DMS53 (cell line): ENCODE data around the gene FCHSD1.
A peak's percentile ranks its signal among the peaks of the same experiment; 100 is the strongest.
"Not testable (repeated sequence)": the region's sequence is repeated elsewhere in the genome, so short reads cannot be mapped to it uniquely, and the experiment has no call there.

Experiments
- DNase-seq: peaks from one replicate; lab custom pipeline; 2025; lab: John Stamatoyannopoulos, UW

FCHSD1 gene

DNA sequence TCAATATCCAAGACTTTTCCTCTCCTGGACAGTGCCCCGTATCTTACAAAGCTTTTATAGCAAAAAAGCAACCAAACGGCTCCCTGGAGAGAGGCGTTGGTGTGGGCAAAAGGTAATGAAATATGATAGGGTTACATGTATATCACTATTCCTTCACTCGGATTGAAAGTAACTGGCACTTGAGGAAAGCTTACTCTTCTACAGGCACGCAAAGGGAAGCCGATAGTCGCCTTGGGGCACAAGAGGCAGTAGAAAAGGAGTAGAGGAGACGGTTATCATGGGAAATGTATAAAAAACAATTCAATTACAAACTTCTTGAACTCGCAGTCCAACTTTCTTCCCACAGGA lies 33.6 kb downstream of the FCHSD1 start:
- peak; percentile 45 for DNase-seq

DNA sequence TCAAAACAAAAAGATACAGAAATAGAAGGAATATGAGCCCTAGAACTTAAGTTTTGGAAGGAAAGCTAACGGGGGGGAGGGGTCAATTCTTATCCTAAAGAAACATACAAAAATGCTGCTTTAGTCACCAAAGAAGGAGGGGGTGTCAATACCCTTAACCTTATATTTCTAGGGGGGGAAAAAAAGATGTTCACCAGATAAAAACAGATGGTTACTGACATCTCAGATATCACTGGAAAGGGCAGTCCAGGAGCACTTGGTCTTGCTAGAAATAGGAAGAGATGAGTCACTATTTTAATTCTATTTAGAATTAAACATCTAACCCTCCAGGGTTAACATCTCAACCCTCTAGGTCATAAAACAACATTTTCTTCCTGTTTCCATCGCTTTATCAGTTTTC lies 34.1 kb downstream of the FCHSD1 start:
- no peak for DNase-seq

DNA sequence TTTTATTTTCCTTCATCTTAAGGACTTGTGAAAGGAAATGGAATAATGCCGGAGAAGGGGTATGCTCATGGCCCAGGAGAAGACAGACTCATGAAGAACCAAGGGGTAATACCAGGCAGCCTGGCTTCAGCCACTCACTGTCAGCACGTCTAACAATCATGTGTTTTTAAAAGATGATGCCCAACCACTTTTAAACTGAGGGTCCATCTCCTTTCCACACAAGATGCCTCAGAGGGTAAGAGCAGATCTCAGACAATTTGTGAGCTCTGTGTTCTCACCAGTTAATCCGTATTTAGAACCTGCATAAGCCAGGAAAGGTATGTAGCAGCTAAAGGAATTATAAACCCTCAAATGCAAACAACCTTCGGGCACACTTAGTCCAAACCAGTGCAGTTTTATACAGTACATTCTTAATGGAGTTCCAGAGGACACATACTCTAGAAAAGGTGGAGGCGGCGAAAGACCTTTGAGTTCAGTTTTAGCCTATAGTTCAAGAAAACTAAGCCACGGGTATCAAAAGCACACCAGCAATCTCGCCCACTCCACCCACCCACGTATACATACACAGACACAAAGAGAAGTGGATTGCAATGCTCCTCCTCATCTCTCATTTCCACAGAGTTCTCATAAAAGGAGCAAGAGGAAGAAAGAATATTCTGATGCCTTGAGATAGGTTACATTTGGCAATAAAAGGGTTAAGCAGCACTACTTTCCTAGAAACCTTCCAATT lies 35.1 kb downstream of the FCHSD1 start:
- DNase-seq: no peak

DNA sequence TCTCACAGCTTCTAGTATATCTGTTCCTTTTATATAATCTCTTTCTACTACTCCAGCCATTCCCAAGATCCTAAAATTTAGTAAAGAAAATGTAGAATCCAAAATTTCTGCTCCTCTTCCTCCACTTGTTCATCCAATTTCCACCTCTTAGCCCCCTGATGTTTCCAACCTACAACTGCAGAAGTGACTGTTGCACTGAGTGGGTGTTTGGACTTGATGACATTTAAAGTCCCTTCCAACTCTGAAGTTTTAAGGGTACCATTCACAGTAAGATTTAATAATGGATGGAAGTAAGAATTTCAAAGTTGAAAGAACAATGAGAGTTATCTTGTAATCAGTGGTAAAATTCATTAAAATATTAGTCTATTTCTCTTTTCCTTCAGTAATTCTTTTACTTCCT lies 37.9 kb downstream of the FCHSD1 start:
- DNase-seq: no peak

DNA sequence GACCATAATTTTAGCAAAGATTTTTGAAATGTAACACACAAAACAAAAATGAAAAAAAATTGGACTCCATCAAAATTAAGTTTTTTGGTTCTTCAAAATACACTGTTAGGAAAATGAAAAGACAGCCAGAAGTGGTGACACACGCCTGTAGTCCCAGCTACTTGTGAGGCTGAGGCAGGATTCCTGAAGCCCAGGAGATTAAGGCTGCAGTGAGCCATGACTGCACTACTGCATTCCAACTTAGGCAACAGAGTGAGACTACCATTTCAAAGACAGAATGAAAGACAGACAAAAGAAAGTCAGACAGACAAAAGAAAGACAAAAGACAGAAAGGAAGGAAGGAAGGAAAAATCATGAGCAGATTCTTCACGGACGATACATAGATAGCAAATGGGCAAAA lies 39.9 kb downstream of the FCHSD1 start:
- DNase-seq: no peak

DNA sequence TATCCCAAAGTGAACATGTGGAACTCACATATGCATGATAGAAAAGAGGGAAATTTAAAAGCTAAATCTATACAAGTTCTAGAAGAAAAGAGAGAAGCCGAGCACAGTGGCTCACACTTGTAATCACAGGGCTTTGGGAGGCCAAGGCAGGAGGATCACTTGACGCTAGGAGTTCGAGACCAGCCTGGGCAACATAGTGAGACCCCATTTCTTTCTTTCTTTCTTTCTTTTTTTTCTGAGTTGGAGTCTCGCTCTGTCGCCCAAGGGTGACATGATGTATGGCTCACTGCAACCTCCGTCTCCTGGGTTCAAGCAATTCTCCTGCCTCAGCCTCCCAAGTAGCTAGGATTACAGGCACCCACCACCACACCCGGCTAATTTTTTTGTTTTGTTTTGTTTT lies 41.3 kb downstream of the FCHSD1 start:
- DNase-seq: not testable (repeated sequence)

DNA sequence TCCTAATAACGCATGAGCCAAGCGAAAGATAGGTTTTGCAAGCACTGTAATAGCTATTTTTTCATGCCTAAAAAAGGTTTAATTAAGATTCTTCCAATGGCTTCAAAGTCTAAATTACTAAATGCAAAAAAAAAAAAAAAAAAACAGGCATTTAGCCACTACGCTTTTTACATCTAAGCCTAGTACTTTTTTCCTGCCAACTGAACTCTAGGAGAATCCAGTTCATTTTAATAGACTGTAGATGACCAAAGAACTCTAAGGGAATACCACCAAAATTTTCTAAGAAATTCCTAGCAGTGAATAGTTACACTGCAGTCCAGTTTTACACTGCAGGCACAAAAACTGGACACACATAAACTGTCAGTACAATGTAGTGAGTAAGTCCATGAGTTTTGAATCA lies 42.2 kb downstream of the FCHSD1 start:
- no peak for DNase-seq

DNA sequence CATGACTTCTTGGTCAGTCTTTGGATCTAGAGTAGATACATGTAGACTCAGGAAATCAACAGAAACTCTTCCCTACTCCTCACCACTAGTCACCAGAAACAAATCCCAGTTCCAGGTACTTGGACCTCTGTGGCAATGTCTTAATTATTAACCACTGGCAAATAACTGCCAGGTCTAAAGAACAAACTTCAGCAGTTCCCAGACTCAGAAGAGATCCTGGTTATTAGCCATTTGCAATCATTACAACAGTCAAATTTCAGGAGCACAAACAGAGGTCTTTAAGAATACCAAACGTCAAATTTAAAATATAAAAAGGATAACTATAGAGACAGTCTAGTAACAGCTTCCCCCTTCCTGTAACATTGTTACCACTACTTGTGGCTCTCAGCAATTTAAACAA lies 42.7 kb downstream of the FCHSD1 start:
- DNase-seq: peak; percentile 16

DNA sequence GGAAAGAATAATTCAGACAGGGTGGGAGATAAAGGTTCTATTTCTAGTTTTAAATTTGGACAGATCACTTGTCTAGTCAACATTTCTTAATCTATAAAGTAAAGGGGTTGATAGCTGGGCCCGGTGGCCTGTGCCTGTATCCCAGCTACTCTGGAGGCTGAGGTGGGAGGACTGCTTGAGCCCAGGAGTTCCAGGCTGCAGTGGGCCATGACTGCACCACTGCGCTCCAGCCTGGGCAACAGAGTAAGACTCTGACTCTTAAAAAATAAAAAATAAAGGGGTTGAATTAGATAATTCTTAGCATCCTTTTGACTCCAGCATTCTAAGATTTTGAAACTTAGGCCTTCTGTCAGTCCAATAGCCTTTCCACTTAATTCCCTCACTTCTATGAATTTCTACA lies 43.2 kb downstream of the FCHSD1 start:
- DNase-seq: no peak

DNA sequence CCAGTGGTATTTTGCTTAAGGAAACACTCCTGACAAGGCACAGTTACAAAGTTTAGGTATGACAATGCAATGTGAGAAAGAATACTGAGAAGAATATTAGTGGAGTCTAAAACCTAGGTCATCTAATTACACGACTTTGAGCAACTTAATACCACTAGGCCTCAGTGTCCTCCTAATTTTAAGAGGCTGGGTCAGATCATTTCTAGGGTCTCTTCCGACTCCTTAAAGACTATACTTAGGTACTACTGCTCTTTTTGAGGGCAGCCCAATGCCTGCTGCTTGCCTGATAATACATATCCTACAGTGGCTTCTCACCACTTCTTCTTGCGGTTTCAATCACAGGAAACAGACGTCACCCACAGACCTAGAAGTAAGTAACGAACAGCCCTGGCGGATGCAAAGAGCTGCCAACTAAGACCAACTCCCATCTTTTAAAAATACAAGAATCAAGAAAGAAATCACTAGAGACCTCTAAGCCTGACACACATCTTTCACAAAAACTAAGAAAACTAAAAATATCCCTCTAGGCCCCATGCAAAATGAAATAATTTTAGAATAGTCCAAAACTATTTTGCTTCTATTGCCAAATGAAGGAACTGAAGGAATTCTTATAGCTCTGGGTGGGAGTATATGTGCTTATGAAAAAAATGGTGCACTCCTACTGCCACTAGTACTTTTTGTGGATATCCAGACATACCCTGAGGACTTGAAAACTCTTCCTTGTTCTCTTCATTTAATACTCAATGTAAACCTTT lies 45.5 kb downstream of the FCHSD1 start:
- DNase-seq: no peak

DNA sequence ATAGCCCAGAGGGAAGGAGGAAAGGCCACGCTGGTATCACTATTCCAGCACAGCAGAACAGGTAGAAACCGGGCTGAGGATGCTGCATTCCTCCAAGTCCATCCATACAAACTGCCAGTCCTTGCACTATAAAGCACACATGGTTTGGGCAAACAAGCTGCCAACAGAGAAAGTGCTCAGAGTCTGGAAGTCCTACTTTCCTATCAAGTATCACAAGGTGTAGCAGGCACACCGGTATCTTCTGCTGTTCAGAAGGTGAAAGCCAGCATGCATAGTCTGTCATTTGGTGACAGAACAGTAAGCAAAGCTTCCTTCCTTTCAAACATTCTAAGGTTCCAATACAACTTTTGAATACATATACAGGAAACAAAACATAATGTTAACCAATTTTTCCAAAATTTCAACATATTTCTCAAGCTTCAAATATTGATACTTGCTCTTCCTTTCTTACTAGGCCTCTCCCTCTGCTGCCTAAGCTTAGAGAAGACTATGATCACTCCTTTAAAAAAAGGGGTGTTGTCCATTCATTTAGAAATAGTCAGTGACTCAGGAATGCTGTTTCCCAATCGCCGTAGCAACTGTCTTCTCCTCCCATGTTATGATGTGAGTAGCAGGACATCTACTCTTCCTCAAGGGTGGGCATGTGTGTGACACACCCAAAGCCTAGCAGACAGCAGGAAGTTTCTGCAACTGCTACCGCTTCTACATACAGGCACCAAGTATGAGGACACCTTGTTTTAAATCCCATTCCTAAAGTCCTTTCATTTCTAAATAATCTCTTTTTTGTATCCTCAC lies 47.1 kb downstream of the FCHSD1 start:
- DNase-seq: peak; percentile 58

DNA sequence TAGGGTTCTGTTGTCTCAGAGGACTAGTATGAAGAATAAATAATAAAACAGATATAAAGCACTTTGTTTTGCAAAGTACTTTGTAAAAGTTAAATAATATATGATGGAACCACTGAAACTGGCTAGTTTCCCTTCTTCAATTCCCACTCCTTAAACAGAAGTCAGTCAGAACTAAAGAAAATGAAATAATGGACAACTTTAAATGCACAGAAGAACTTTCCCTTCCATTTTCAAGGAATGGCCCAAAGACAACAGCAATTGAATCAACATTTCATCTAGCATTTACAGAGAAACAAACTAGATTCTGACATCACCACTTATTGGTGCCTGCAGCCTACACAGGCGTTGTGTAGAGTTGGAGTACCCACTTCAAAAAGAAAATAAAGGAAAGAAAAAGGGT lies 48.6 kb downstream of the FCHSD1 start:
- no peak for DNase-seq

DNA sequence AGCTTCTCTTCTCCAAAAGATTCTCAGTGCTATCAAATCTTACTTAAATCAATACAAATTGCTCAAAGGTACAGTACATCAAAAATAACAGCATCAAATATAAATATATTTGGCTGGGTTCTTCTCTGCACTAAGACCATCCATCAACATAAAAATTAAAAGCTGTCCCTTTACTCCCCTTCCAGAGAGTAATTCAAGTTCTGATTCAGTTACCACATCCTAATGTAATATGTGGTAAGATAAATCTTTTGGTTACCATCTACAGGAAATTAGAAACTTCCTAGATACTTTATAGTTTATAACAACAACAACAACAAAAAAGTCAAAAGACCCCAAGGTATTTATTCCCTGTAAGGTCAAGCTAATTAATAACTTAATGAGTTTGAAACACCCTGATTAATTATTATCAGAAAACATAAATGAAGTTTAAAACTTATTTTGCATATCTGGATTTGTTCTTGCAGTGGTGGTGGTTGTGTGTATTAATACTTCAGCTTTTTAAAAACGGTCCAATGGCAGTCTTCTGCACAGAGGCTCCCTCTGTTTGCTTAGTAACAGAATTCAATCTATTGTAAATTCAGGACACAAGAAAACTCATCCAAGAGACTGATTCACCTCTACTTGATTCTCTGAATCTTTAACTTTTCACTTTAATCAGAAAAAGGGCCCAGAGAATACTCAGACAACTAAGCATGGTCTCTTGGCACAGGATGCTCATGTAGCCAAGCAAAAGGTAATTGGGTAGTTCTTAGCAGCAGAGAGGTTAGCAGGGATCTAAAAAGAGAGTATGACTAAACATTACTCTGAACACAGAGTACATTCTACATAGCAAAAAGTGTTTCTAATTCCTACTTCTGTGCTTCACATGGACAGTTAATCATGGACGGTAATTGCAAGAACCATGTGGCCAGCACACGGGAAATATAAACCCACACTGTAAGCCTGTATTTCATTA lies 52.5 kb downstream of the FCHSD1 start:
- DNase-seq: no peak

DNA sequence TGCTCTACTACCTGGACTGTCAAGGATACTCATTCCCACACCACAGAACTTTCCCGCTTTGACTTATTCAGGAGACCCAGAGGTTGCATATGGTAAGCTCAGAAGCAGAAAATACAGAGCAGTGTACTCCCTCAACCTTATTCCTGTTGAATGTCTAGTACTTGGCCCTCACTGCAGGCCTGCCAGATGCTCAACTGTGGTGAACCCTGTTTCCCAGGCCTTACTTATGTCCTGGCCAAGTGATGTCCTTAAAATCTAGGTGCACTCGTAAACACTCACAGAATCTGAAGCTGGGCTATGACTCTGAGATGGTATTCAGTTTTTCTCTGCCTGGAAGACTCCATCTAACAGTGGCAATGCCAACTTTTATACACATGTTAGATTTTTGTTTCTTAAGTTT lies 53.4 kb downstream of the FCHSD1 start:
- no peak for DNase-seq

DNA sequence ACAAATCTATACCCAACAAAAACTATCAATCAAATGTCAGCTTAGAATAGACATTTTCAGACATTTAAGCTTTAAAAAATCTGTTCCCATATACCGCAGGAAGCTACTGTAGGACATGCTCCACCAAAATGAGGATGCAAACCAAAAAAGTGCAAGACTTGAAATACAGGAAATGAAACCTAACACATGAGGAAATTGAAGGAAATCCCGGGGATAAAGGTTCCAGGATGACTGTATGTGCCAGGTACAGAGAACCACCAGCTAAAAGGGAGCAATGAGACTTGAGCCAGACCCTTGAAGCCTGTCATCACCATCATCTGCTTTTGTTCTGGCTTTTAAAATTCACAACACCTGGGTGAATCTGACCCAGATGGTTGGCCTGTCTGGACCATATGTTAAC lies 53.8 kb downstream of the FCHSD1 start:
- peak; percentile 35 for DNase-seq

DNA sequence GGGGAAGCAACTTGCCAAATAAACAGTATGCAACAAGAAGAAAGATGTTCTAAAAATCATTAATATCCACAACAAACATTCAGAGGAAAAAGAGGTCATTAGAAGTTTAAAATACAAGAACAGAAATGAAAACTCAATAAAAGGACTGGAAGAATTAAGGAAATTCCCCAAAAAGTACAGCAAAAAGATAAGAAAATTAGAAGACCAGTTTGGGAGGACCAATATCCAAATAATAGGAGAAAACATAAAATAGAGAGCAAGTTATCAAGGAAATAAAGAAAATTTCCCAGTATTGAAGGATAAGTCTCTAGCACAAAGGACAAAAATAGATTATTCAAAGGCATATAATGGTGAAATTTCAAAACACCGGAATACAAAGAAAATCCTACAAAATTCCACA lies 54.4 kb downstream of the FCHSD1 start:
- DNase-seq: no peak

DNA sequence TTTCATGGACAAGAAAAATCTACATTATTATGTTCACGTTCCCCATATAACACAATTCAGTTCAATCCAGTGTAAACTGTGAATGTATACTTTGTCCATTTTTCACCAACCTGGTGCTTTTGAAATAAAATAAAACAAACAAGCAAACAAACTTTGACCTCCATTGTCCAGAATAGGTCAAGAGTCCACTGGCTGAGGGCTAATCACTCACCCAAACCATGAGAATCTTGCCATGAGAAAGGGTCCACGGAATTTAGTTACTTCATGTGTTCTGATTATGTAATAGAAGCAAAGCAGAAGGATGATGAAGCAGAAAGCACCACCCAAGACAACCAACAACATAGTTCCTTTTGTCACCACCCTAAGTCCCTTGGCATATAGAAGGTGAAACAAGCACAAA lies 61.1 kb downstream of the FCHSD1 start:
- DNase-seq: no peak
